Ovary (tissue), 3 donors: Measurements from ENCODE around the gene ATP2B2.

Source experiments
- POLR2A ChIP-seq: fragments of 450-650 bp; IDR thresholded peaks from one replicate; pipeline ENCODE4 v1.6.1; 2017; ENCODE audit warnings: antibody characterized with exemption, mild to moderate bottlenecking, moderate library complexity
- TF ChIP-seq, protein P1 (sequence below), 3 donors: fragments of 450-650 bp in 2 of 3; fragments of 200-600 bp in 1 of 3; IDR thresholded peaks; one replicate each; pipeline versions ENCODE4 v1.5.1 to v1.8.0; 2016 to 2022; ENCODE audit warnings: antibody characterized with exemption in 3 of 3, mild to moderate bottlenecking in 1 of 3
- donor health status: DM: no; HTN: no; CAD: no.

DNA sequence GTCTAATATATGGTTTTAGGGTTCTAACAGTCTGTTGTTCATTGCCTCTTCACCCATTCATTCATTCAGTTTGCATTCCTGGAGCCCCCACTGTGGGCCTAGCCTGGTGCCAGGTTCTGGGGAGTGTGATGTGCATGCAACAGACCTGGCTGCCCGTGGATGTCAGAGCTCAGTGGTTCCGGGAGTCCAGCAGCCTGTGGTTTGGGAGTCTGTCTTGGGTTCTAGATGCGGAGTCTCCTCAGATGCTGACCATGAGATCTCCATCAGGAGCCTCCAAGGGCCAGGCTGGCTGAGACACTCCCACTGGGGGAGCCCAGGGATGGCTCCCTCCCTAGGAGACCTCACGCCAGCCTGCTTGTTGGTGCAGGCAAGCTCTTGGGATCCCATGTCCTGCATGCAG, 92.3 kb downstream of the ATP2B2 start:
- TF ChIP-seq, protein P1, sequence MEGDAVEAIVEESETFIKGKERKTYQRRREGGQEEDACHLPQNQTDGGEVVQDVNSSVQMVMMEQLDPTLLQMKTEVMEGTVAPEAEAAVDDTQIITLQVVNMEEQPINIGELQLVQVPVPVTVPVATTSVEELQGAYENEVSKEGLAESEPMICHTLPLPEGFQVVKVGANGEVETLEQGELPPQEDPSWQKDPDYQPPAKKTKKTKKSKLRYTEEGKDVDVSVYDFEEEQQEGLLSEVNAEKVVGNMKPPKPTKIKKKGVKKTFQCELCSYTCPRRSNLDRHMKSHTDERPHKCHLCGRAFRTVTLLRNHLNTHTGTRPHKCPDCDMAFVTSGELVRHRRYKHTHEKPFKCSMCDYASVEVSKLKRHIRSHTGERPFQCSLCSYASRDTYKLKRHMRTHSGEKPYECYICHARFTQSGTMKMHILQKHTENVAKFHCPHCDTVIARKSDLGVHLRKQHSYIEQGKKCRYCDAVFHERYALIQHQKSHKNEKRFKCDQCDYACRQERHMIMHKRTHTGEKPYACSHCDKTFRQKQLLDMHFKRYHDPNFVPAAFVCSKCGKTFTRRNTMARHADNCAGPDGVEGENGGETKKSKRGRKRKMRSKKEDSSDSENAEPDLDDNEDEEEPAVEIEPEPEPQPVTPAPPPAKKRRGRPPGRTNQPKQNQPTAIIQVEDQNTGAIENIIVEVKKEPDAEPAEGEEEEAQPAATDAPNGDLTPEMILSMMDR (IDR thresholded peaks at IDR 0.05) = no peak
- TF ChIP-seq POLR2A = no peak
